Stimulated activated CD8-positive, alpha-beta memory T cell treated with anti-CD3 and anti-CD28 coated beads, Interleukin-7, amount 100 ng/mL, for 1 hour (primary cell): ENCODE results near the gene RHBDL3.
A peak's percentile ranks its signal among the peaks of the same experiment; 100 is the strongest.
"Not testable (repeated sequence)": the region's sequence is repeated elsewhere in the genome, so short reads cannot be mapped to it uniquely, and the experiment has no call there.

Experiments used
- DNase-seq, 2 donors: peaks; one replicate each; pipeline ENCODE4 v3.0.0-alpha.2; 2020; ENCODE audit warnings: low read depth in 2 of 2

The RHBDL3 gene

GRCh38 chr17:32289471-32290070 is 23.9 kb downstream of the RHBDL3 start:
- no peak for DNase-seq

- no peak for DNase-seq
Measured at GRCh38 chr17:32292094-32292493, 26.5 kb downstream of the RHBDL3 start.

GRCh38 chr17:32297424-32297823 is 31.8 kb downstream of the RHBDL3 start:
- no peak for DNase-seq

- DNase-seq, result no peak
Measured at GRCh38 chr17:32297860-32298259, 32.2 kb downstream of the RHBDL3 start.

GRCh38 chr17:32298298-32298697 is 32.7 kb downstream of the RHBDL3 start:
- no peak for DNase-seq

GRCh38 chr17:32298721-32299579 is 33.3 kb downstream of the RHBDL3 start:
- no peak for DNase-seq

- DNase-seq, result no peak
Measured at GRCh38 chr17:32299580-32300164, 34.0 kb downstream of the RHBDL3 start.

- DNase-seq, result no peak
Measured at GRCh38 chr17:32302037-32302436, 36.4 kb downstream of the RHBDL3 start.

- no peak for DNase-seq
Measured at GRCh38 chr17:32302860-32303649, 37.4 kb downstream of the RHBDL3 start.

GRCh38 chr17:32303781-32304288 is 38.2 kb downstream of the RHBDL3 start:
- DNase-seq, result no peak

GRCh38 chr17:32305049-32305448 is 39.4 kb downstream of the RHBDL3 start:
- DNase-seq, result no peak

- DNase-seq, result no peak
Measured at GRCh38 chr17:32307658-32308057, 42.0 kb downstream of the RHBDL3 start.

GRCh38 chr17:32311028-32311536 is 45.5 kb downstream of the RHBDL3 start:
- no peak for DNase-seq

GRCh38 chr17:32314636-32315035 is 49.0 kb downstream of the RHBDL3 start:
- DNase-seq, result no peak

GRCh38 chr17:32315171-32315570 is 49.5 kb downstream of the RHBDL3 start:
- no peak for DNase-seq

- DNase-seq, result not testable (repeated sequence)
Measured at GRCh38 chr17:32316653-32317052, 51.0 kb downstream of the RHBDL3 start.

GRCh38 chr17:32317353-32317752 is 51.7 kb downstream of the RHBDL3 start:
- no peak for DNase-seq

- DNase-seq, result no peak
Measured at GRCh38 chr17:32318071-32318470, 52.4 kb downstream of the RHBDL3 start.

- DNase-seq, result peak; percentile 51 to 61
Measured at GRCh38 chr17:32319548-32319905, 53.9 kb downstream of the RHBDL3 start.

- DNase-seq, result not testable (repeated sequence)
Measured at GRCh38 chr17:32320080-32320479, 54.4 kb downstream of the RHBDL3 start.

- no peak for DNase-seq
Measured at GRCh38 chr17:32320847-32321246, 55.2 kb downstream of the RHBDL3 start.

GRCh38 chr17:32323046-32323445 is 57.4 kb downstream of the RHBDL3 start:
- DNase-seq, result no peak
